ENCODE measurements around the gene PYCARD.
A peak's percentile ranks its signal among the peaks of the same experiment; 100 is the strongest.

PYCARD gene

DNA sequence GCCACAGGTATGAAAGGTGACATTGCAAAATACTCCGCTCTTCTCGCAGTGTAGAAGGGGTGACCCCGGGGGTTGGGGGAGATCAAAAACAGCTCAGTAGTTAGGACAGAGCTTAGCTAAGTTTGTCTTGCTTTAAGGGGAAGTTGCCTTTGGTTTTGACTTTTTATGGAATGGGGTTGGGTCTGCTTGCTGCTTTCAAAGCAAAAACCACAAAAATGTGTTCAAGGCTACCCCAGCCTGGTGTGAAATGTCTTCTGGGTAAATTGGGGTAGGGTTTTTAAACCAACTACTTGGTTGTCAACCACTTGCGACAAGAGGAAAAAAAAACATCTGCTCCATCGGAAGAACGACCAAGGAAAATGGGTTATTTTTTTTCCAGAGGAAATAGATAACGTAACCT is 16.4 kb downstream of the PYCARD start:
- no CpG with 5 or more reads among the region's 7 CpGs for WGBS (ENCODE audit: extremely low coverage, insufficient coverage, low lambda C conversion rate)
- Histone ChIP-seq H3K36me3 (ENCODE audit: control insufficient read depth, insufficient read depth, low read length) (peaks cover 49% of the 10 kb centered on the region), H2BK15ac (replicated peaks; ENCODE audit: low read depth) (no peak overlapping the region)

GRCh38 chr16:31185339-31185738 is 17.2 kb downstream of the PYCARD start:
- Histone ChIP-seq H3K36me3 (ENCODE audit: control insufficient read depth, insufficient read depth, low read length) (peaks cover 46% of the 10 kb centered on the region), H3K9ac (ENCODE audit: low read length) (no peak overlapping the region), H3K4me2 (ENCODE audit: low read length) (no peak overlapping the region), H3K27me3 (ENCODE audit: insufficient read depth, low read length, poor library complexity) (no peaks in the 10 kb centered on the region), H3K4me1 (ENCODE audit: control insufficient read depth, low read depth, low read length) (peaks cover 4% of the 10 kb centered on the region), H3K56ac (ENCODE audit: low read length) (no peak overlapping the region), H3K27ac (ENCODE audit: low read depth, low read length) (no peak overlapping the region), H3K18ac (ENCODE audit: low read length) (no peak overlapping the region), H3K79me2 (ENCODE audit: control insufficient read depth, insufficient read depth, low read length) (peaks cover 85% of the 10 kb centered on the region), H2BK120ac (ENCODE audit: low read depth, low read length) (no peak overlapping the region), H2BK15ac (replicated peaks; ENCODE audit: low read depth) (no peak overlapping the region), H3K4ac (ENCODE audit: low read depth, low read length) (no peak overlapping the region), H2BK5ac (ENCODE audit: low read length) (no peak overlapping the region), H3K79me1 (ENCODE audit: low read length) (peaks cover 36% of the 10 kb centered on the region), H4K5ac (ENCODE audit: low read length) (no peak overlapping the region), H4K8ac (ENCODE audit: low read depth, low read length) (no peak overlapping the region), H2AK5ac (ENCODE audit: low read length) (no peak overlapping the region), H3K23ac (ENCODE audit: low read length) (no peak overlapping the region), H3K4me3 (ENCODE audit: low read length) (no peak overlapping the region)
- DNase-seq, result no peak
- WGBS (ENCODE audit: extremely low coverage, insufficient coverage, low lambda C conversion rate), result no CpG with 5 or more reads among the region's 5 CpGs

More for the DNA sequence above, 16.4 kb downstream of the PYCARD start:
- H4K8ac ChIP-seq (ENCODE audit: low read depth, low read length), result no peak overlapping the region
- H3K27ac ChIP-seq (ENCODE audit: low read depth, low read length), result no peak overlapping the region
- H3K23ac ChIP-seq (ENCODE audit: low read length), result no peak overlapping the region
- no peak overlapping the region for H3K4me2 ChIP-seq (ENCODE audit: low read length)
- peaks cover 79% of the 10 kb centered on the region for H3K79me2 ChIP-seq (ENCODE audit: control insufficient read depth, insufficient read depth, low read length)
- H3K4me3 ChIP-seq (ENCODE audit: low read length), result no peak overlapping the region
- peaks cover 4% of the 10 kb centered on the region for H3K4me1 ChIP-seq (ENCODE audit: control insufficient read depth, low read depth, low read length)
- no peak for DNase-seq
- no peak overlapping the region for H3K56ac ChIP-seq (ENCODE audit: low read length)
- no peak overlapping the region for H2BK120ac ChIP-seq (ENCODE audit: low read depth, low read length)
- no peak overlapping the region for H3K4ac ChIP-seq (ENCODE audit: low read depth, low read length)
- no peak overlapping the region for H3K18ac ChIP-seq (ENCODE audit: low read length)
- H2BK5ac ChIP-seq (ENCODE audit: low read length), result no peak overlapping the region
- H3K27me3 ChIP-seq (ENCODE audit: insufficient read depth, low read length, poor library complexity), result no peaks in the 10 kb centered on the region
- no peak overlapping the region for H4K5ac ChIP-seq (ENCODE audit: low read length)
- no peak overlapping the region for H2AK5ac ChIP-seq (ENCODE audit: low read length)
- H3K79me1 ChIP-seq (ENCODE audit: low read length), result peaks cover 39% of the 10 kb centered on the region
- H3K9ac ChIP-seq (ENCODE audit: low read length), result no peak overlapping the region

DNA sequence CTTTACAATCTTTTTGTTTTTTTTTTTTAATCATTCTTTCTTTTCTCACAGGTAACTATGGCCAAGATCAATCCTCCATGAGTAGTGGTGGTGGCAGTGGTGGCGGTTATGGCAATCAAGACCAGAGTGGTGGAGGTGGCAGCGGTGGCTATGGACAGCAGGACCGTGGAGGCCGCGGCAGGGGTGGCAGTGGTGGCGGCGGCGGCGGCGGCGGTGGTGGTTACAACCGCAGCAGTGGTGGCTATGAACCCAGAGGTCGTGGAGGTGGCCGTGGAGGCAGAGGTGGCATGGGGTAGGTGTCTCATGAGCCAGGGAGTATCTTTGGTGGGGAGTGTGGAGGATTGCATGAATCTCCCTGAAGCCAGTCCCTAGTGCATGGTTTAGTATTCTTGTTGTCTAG is 17.7 kb downstream of the PYCARD start:
- no CpG with 5 or more reads among the region's 14 CpGs for WGBS (ENCODE audit: extremely low coverage, insufficient coverage, low lambda C conversion rate)
- Histone ChIP-seq H3K18ac (ENCODE audit: low read length) (no peak overlapping the region), H4K8ac (ENCODE audit: low read depth, low read length) (no peak overlapping the region), H3K9ac (ENCODE audit: low read length) (no peak overlapping the region), H2BK15ac (replicated peaks; ENCODE audit: low read depth) (no peak overlapping the region), H3K27ac (ENCODE audit: low read depth, low read length) (no peak overlapping the region), H3K36me3 (ENCODE audit: control insufficient read depth, insufficient read depth, low read length) (peaks cover 41% of the 10 kb centered on the region), H3K79me2 (ENCODE audit: control insufficient read depth, insufficient read depth, low read length) (peaks cover 86% of the 10 kb centered on the region), H3K4me2 (ENCODE audit: low read length) (no peak overlapping the region), H3K23ac (ENCODE audit: low read length) (no peak overlapping the region), H2BK5ac (ENCODE audit: low read length) (no peak overlapping the region), H4K5ac (ENCODE audit: low read length) (no peak overlapping the region), H3K4me3 (ENCODE audit: low read length) (no peak overlapping the region), H3K4me1 (ENCODE audit: control insufficient read depth, low read depth, low read length) (peaks cover 4% of the 10 kb centered on the region), H3K79me1 (ENCODE audit: low read length) (peaks cover 32% of the 10 kb centered on the region), H2BK120ac (ENCODE audit: low read depth, low read length) (no peak overlapping the region), H3K56ac (ENCODE audit: low read length) (no peak overlapping the region), H3K27me3 (ENCODE audit: insufficient read depth, low read length, poor library complexity) (no peaks in the 10 kb centered on the region), H2AK5ac (ENCODE audit: low read length) (no peak overlapping the region), H3K4ac (ENCODE audit: low read depth, low read length) (no peak overlapping the region)
- DNase-seq, result no peak

DNA sequence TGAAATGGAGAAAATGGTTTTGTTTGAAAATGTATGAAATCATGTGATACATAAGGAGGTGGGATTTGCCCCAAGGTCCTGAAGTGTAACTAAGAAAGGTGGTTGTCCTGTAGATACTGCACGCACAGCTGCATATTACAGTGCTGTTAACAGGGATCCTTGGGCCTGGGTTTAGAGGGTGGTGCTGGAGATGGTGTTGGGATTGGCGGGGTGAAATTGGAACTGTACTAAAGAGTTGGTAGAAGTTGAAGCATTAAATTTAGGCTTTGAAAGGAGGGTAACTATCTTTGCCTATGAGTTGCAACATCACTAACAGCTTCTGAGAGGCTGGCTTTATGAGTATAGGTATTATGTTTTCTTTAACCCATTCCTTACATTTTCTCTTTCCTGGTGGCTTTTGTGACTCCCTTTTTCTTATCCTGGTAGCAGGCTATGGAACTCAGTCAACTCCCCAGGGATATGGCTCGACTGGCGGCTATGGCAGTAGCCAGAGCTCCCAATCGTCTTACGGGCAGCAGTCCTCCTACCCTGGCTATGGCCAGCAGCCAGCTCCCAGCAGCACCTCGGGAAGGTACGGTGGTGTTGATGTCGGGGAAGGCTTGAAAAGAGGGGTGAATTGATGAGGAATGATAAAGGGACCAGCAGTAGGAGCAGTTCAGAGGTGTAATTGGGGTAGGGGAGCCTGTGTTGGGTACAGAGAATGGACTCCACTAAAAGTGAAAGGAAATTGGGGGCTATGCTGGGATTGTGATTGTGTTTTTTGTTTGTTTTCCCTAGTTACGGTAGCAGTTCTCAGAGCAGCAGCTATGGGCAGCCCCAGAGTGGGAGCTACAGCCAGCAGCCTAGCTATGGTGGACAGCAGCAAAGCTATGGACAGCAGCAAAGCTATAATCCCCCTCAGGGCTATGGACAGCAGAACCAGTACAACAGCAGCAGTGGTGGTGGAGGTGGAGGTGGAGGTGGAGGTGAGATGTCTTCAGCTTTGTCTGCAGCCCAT is 18.8 kb downstream of the PYCARD start:
- Histone ChIP-seq H3K18ac (ENCODE audit: low read length) (no peak overlapping the region), H3K4me1 (ENCODE audit: control insufficient read depth, low read depth, low read length) (peaks cover 4% of the 10 kb centered on the region), H3K4me2 (ENCODE audit: low read length) (no peak overlapping the region), H2BK120ac (ENCODE audit: low read depth, low read length) (no peak overlapping the region), H3K79me1 (ENCODE audit: low read length) (peaks cover 28% of the 10 kb centered on the region), H2BK15ac (replicated peaks; ENCODE audit: low read depth) (no peak overlapping the region), H3K9ac (ENCODE audit: low read length) (peak overlapping the region; percentile 50), H3K23ac (ENCODE audit: low read length) (peak overlapping the region; percentile 37), H4K8ac (ENCODE audit: low read depth, low read length) (no peak overlapping the region), H2AK5ac (ENCODE audit: low read length) (no peak overlapping the region), H3K27ac (ENCODE audit: low read depth, low read length) (no peak overlapping the region), H2BK5ac (ENCODE audit: low read length) (no peak overlapping the region), H3K4me3 (ENCODE audit: low read length) (no peak overlapping the region), H3K4ac (ENCODE audit: low read depth, low read length) (no peak overlapping the region), H3K56ac (ENCODE audit: low read length) (peak overlapping the region; percentile 22), H4K5ac (ENCODE audit: low read length) (no peak overlapping the region), H3K79me2 (ENCODE audit: control insufficient read depth, insufficient read depth, low read length) (peaks cover 82% of the 10 kb centered on the region), H3K36me3 (ENCODE audit: control insufficient read depth, insufficient read depth, low read length) (peaks cover 33% of the 10 kb centered on the region), H3K27me3 (ENCODE audit: insufficient read depth, low read length, poor library complexity) (no peaks in the 10 kb centered on the region)
- WGBS (ENCODE audit: extremely low coverage, insufficient coverage, low lambda C conversion rate), result no CpG with 5 or more reads among the region's 10 CpGs
- no peak for DNase-seq

GRCh38 chr16:31182391-31182790 is 20.2 kb downstream of the PYCARD start:
- no peak overlapping the region for H3K23ac ChIP-seq (ENCODE audit: low read length)
- no peak overlapping the region for H3K4ac ChIP-seq (ENCODE audit: low read depth, low read length)
- H2BK5ac ChIP-seq (ENCODE audit: low read length), result no peak overlapping the region
- peak overlapping the region; percentile 54 for H3K56ac ChIP-seq (ENCODE audit: low read length)
- peak overlapping the region; percentile 21 for H3K4me2 ChIP-seq (ENCODE audit: low read length)
- WGBS (ENCODE audit: extremely low coverage, insufficient coverage, low lambda C conversion rate), result no CpG with 5 or more reads among the region's 7 CpGs
- peaks cover 21% of the 10 kb centered on the region for H3K79me1 ChIP-seq (ENCODE audit: low read length)
- H3K27me3 ChIP-seq (ENCODE audit: insufficient read depth, low read length, poor library complexity), result no peaks in the 10 kb centered on the region
- no peak overlapping the region for H2AK5ac ChIP-seq (ENCODE audit: low read length)
- peaks cover 72% of the 10 kb centered on the region for H3K79me2 ChIP-seq (ENCODE audit: control insufficient read depth, insufficient read depth, low read length)
- no peak overlapping the region for H2BK15ac ChIP-seq (replicated peaks; ENCODE audit: low read depth)
- no peak overlapping the region for H2BK120ac ChIP-seq (ENCODE audit: low read depth, low read length)
- peaks cover 4% of the 10 kb centered on the region for H3K4me1 ChIP-seq (ENCODE audit: control insufficient read depth, low read depth, low read length)
- H3K36me3 ChIP-seq (ENCODE audit: control insufficient read depth, insufficient read depth, low read length), result peaks cover 28% of the 10 kb centered on the region
- H3K4me3 ChIP-seq (ENCODE audit: low read length), result peak overlapping the region; percentile 0
- no peak overlapping the region for H4K5ac ChIP-seq (ENCODE audit: low read length)
- DNase-seq, result no peak
- H3K27ac ChIP-seq (ENCODE audit: low read depth, low read length), result no peak overlapping the region
- H4K8ac ChIP-seq (ENCODE audit: low read depth, low read length), result no peak overlapping the region
- H3K9ac ChIP-seq (ENCODE audit: low read length), result peak overlapping the region; percentile 99
- no peak overlapping the region for H3K18ac ChIP-seq (ENCODE audit: low read length)
